Fibroblast of the aortic adventitia (primary cell): Measurements from ENCODE around the gene ABLIM2. TPM values are rescaled to one million over a fixed set of nuclear protein-coding genes. Genes with fewer than 3 reads are reported as not detected.

ENCODE experiments used
- DNase-seq: peaks from one replicate; pipeline ENCODE4 v3.0.0-alpha.2; 2010; ENCODE audit warnings: low read depth
- H3K4me3 ChIP-seq: 2 replicates; pipeline ENCODE4 v1.5.1; 2011; ENCODE audit warnings: low read depth, mild to moderate bottlenecking, control low read depth, low read length, moderate library complexity
- CTCF ChIP-seq: IDR thresholded peaks from 2 replicates; pipeline ENCODE4 v1.5.1; 2011; ENCODE audit warnings: mild to moderate bottlenecking, low read length, control low read depth, inconsistent platforms; ENCODE audit not compliant: insufficient read depth
- total RNA-seq: library from RNA; depleted of rRNA; stranded (reverse); fragments of >200 nt; gene quantifications from 2 replicates; pipeline ENCODE4 v1.2.3, GENCODE V29; 2012; ENCODE audit warnings: low replicate concordance

ABLIM2 gene
- total RNA-seq, 1 donor: under 0.01 TPM

DNA sequence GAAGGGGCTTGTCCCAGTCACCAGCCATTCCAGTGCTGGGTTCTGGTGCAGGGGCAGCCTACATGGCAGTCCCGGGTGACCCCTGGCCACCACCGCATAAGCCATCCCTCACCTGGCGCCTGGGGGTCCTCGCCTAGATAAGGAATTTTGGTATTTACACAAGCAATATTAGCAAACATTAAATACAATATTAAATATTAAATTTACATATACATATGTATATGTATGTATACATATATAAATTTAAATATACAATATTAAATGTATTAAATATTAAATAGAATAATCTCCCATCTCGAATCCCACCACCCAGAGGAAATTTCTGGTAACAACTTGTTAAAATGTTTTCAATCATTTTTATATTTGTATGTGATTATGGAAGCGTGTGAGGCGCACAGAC lies 114.4 kb downstream of the ABLIM2 start:
- no peak for DNase-seq
- no peak for TF ChIP-seq CTCF
- H3K4me3 ChIP-seq: no peak overlapping the region

GRCh38 chr4:8043596-8043995 lies 115.0 kb downstream of the ABLIM2 start:
- no peak for DNase-seq
- TF ChIP-seq CTCF: no peak
- no peak overlapping the region for H3K4me3 ChIP-seq

DNA sequence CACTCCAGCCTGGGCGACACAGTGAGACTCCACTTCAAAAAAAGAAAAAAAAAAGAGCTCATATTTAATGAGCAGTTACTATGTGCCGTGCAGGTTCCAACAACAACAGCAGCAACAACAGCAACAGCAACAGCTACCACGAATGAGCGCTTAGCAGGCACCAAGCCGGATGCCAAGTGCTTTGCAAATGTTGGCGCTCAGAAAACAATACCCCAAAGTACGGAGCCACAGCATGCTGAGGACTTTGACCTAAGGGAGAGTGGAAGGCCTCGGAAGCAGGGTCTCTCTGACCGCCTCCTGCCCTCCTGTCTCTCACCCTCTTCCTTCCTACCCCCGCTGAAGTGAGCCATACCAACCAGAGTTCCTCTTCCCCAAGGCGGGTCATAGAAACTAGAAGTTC lies 116.7 kb downstream of the ABLIM2 start:
- H3K4me3 ChIP-seq: no peak overlapping the region
- no peak for TF ChIP-seq CTCF
- no peak for DNase-seq

DNA sequence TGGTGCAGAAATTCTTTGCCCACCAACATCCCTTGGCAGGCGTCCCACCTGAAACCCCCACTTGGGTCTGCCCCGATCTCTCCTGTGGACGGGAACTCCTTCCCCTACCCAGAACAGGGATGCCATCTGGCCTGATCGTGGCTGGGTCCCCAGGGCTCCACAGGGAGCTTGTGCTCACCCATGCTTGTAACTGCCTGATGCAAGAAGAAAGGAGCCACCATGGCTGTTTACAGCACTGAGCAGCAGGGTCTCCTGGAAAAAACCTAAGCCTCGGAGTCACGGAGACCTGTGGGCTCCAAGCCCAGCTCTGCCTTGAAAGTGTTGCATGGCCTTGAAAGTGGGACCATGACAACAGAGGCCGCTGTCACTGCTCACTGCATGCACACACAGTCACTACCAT lies 117.4 kb downstream of the ABLIM2 start:
- no peak for TF ChIP-seq CTCF
- H3K4me3 ChIP-seq: no peak overlapping the region
- no peak for DNase-seq

- TF ChIP-seq CTCF: no peak
- no peak overlapping the region for H3K4me3 ChIP-seq
- DNase-seq: no peak
Observed at GRCh38 chr4:8040607-8041006, 118.0 kb downstream of the ABLIM2 start.

DNA sequence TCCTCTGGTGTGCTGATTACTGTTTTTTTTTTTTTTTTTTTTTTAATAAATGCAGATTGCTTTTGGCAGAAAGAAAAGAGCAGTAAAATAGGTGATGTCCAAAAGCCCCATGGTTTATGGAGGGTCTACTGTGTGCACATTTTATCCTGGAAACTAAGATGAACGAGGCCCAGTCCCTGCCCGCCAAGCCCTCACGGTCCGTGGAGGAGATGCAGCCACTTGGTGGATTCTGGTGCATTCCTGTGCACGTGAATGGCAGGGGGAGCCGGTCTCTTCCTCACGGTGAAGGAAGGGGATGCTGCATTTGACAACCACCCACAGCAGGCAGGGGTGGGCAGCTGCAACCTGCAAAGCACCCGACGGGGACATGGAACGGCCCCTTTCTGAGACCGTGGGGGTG lies 118.8 kb downstream of the ABLIM2 start:
- TF ChIP-seq CTCF: no peak
- H3K4me3 ChIP-seq: no peak overlapping the region

DNA sequence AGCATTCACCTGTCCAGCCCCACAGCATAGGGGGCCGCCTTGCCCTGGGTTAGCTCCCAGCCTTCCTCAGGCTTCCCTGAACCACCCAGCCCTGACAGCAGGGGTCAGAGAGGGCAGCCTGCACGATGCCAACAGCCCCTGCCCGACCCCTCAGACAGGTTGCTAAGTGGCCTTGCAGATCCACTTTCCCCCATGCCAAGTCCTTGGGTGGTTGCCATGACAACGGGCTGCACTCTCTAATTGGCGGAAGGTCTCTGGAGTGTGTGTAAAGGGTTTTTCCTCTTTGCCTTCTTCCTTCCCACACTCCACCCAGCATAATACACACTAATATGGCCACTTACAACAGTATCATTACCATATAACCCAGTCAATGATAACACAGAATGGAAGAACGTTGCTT lies 119.3 kb downstream of the ABLIM2 start:
- no peak for DNase-seq
- no peak overlapping the region for H3K4me3 ChIP-seq
- TF ChIP-seq CTCF: no peak

More for the DNA sequence above, 118.8 kb downstream of the ABLIM2 start:
- DNase-seq: no peak
